IMR-90 (cell line): ENCODE measurements around the gene MAP7. TPM values are rescaled to one million over a fixed set of nuclear protein-coding genes. Genes with fewer than 3 reads are reported as not detected.

ENCODE experiments used
- ATAC-seq: fragments of 200-7000 bp; cut with Tn5 transposase; 2 replicates; pipeline ENCODE4 v1.9.1; 2020; ENCODE audit warnings: low read depth, mild to moderate bottlenecking, moderate library complexity
- BruUV-seq: library from RNA; stranded (reverse); fragments of 400-500 nt; replicated peaks from 2 replicates; lab custom pipeline; 2021; lab: Mats Ljungman, UMichigan
- CTCF ChIA-PET: fragments of 300-600 bp; formaldehyde crosslinking; extraction: SDS; loops from one replicate; lab custom pipeline; 2021; ENCODE audit warnings: antibody characterized with exemption; lab: Yijun Ruan, JAX
- POLR2A ChIA-PET: fragments of 300-600 bp; sonication (Branson Sonifier 250); formaldehyde crosslinking; loops from one replicate; lab custom pipeline; 2022; ENCODE audit warnings: antibody characterized with exemption; ENCODE audit not compliant: unreplicated experiment; lab: Charles Lee
- DNase-seq: peaks from one replicate; pipeline ENCODE4 v3.0.0; 2013
- H2AFZ ChIP-seq: replicated peaks from 2 replicates; pipeline ENCODE3; 2013; ENCODE audit warnings: low read length, mild to moderate bottlenecking; ENCODE audit not compliant: poor library complexity
- H2AK5ac ChIP-seq: 2 replicates; pipeline ENCODE4 v1.6.1; 2013; ENCODE audit warnings: low read depth, low read length, inconsistent platforms
- H2AK9ac ChIP-seq: replicated peaks from 2 replicates; pipeline ENCODE3; 2013; ENCODE audit warnings: mild to moderate bottlenecking, low read depth, low read length, moderate library complexity; ENCODE audit not compliant: poor library complexity
- H2BK120ac ChIP-seq: 2 replicates; pipeline ENCODE4 v1.6.1; 2013; ENCODE audit warnings: low read depth, low read length, inconsistent platforms
- H2BK15ac ChIP-seq: 3 replicates; pipeline ENCODE4 v1.6.1; 2013; ENCODE audit warnings: low read depth, low read length, inconsistent platforms
- H2BK20ac ChIP-seq: 2 replicates; pipeline ENCODE4 v1.6.1; 2013; ENCODE audit warnings: low read depth, mild to moderate bottlenecking, inconsistent platforms, low read length, moderate library complexity
- H2BK5ac ChIP-seq: 2 replicates; pipeline ENCODE4 v1.6.1; 2013; ENCODE audit warnings: mild to moderate bottlenecking, low read depth, low read length, inconsistent platforms; ENCODE audit not compliant: poor library complexity, severe bottlenecking
- H3K14ac ChIP-seq: replicated peaks from 2 replicates; pipeline ENCODE4 v1.6.1; 2013; ENCODE audit warnings: low read depth, low read length, inconsistent platforms
- H3K18ac ChIP-seq: 2 replicates; pipeline ENCODE4 v1.6.1; 2013; ENCODE audit warnings: low read depth, low read length, control low read depth
- H3K23ac ChIP-seq: 2 replicates; pipeline ENCODE4 v1.6.1; 2013; ENCODE audit warnings: low read depth, low read length, inconsistent platforms
- H3K27ac ChIP-seq: 2 replicates; pipeline ENCODE4 v1.5.1; 2013; ENCODE audit warnings: mild to moderate bottlenecking, control low read depth, low read length; ENCODE audit not compliant: insufficient read depth
- H3K27me3 ChIP-seq: 2 replicates; pipeline ENCODE4 v1.6.1; 2013; ENCODE audit warnings: low read length; ENCODE audit not compliant: control insufficient read depth, insufficient read depth
- H3K36me3 ChIP-seq: 2 replicates; pipeline ENCODE4 v1.6.1; 2013; ENCODE audit warnings: low read length, mixed read lengths; ENCODE audit not compliant: control insufficient read depth, insufficient read depth
- H3K4ac ChIP-seq: 2 replicates; pipeline ENCODE4 v1.6.1; 2013; ENCODE audit warnings: low read depth, low read length, inconsistent platforms
- H3K4me1 ChIP-seq: 2 replicates; pipeline ENCODE4 v1.6.1; 2013; ENCODE audit warnings: low read length, mixed read lengths; ENCODE audit not compliant: control insufficient read depth, insufficient read depth
- H3K4me2 ChIP-seq: 2 replicates; pipeline ENCODE4 v1.6.1; 2013; ENCODE audit warnings: low read depth, mild to moderate bottlenecking, control low read depth, low read length, moderate library complexity
- H3K4me3 ChIP-seq: 2 replicates; pipeline ENCODE4 v1.5.1; 2013; ENCODE audit warnings: low read depth, mild to moderate bottlenecking, control low read depth, low read length, moderate library complexity; ENCODE audit not compliant: insufficient read depth
- H3K56ac ChIP-seq: 2 replicates; pipeline ENCODE4 v1.6.1; 2013; ENCODE audit warnings: low read length, inconsistent platforms; ENCODE audit not compliant: insufficient read depth; ENCODE audit errors: extremely low read depth
- H3K79me1 ChIP-seq, 2 experiments: 2 replicates each; pipeline ENCODE4 v1.6.1; 2013; ENCODE audit warnings: low read length in 2 of 2, inconsistent platforms in 1 of 2, low read depth in 1 of 2
- H3K9ac ChIP-seq: 2 replicates; pipeline ENCODE4 v1.6.1; 2013; ENCODE audit warnings: low read depth, low read length, control low read depth
- H3K9me1 ChIP-seq: 2 replicates; pipeline ENCODE4 v1.6.1; 2013; ENCODE audit warnings: low read length, inconsistent platforms; ENCODE audit not compliant: insufficient read depth
- H3K9me3 ChIP-seq: 2 replicates; pipeline ENCODE4 v1.6.1; 2013; ENCODE audit warnings: low read length; ENCODE audit not compliant: control insufficient read depth, insufficient read depth
- H4K20me1 ChIP-seq: 2 replicates; pipeline ENCODE4 v1.6.1; 2013; ENCODE audit warnings: low read length, inconsistent platforms; ENCODE audit not compliant: insufficient read depth
- H4K5ac ChIP-seq: 2 replicates; pipeline ENCODE4 v1.6.1; 2013; ENCODE audit warnings: mild to moderate bottlenecking, low read depth, low read length, control low read depth
- H4K8ac ChIP-seq, 2 experiments: 2 replicates each; pipeline ENCODE4 v1.6.1; 2013; ENCODE audit warnings: low read depth in 2 of 2, low read length in 2 of 2, control low read depth in 1 of 2, inconsistent platforms in 1 of 2
- H4K91ac ChIP-seq: 2 replicates; pipeline ENCODE4 v1.6.1; 2013; ENCODE audit warnings: low read depth, low read length, inconsistent platforms; ENCODE audit not compliant: insufficient read depth
- RAD21 ChIP-seq: IDR thresholded peaks from 2 replicates; pipeline ENCODE4 v1.6.1; 2012; ENCODE audit warnings: low read length, improper control_type of control experiment
- WGBS, 2 experiments: methylation state at CpG; one replicate each; pipeline versions ENCODE4 v1.1.5 to v1.1.7; 2013; ENCODE audit warnings: missing lambda C conversion rate in 2 of 2; ENCODE audit not compliant: insufficient read length in 1 of 2; ENCODE audit errors: extremely low coverage in 2 of 2; 5-methylcytosine and 5-hydroxymethylcytosine counted together
- dilution Hi-C: fragments of 300-500 bp; cut with HindIII; formaldehyde crosslinking; loops from one replicate; pipeline ENCODE4 v1.14.3; 2018; ENCODE audit warnings: low sequenced_read_pairs; ENCODE audit not compliant: unreplicated experiment
- in situ Hi-C: fragments of 300-500 bp; cut with MboI; formaldehyde crosslinking; loops from 3 replicates; pipeline ENCODE4 v1.14.3; 2019; ENCODE audit warnings: low sequenced_read_pairs, inconsistent platforms, mixed read lengths
- intact Hi-C: fragments of 100-400 bp; cut with micrococcal nuclease; formaldehyde crosslinking; loops from 2 replicates; pipeline ENCODE4 v1.10.0; 2022
- polyA plus RNA-seq, 3 experiments: library from polyadenylated mRNA; depleted of rRNA; stranded (reverse); fragments of >200 nt; gene quantifications; 2 replicates each; pipeline ENCODE4 v1.2.3, GENCODE V29; 2012; ENCODE audit warnings: low replicate concordance in 1 of 3
- total RNA-seq: library from RNA; depleted of rRNA; stranded (reverse); fragments of >200 nt; gene quantifications from 2 replicates; pipeline ENCODE4 v1.2.3, GENCODE V29; 2012

Gene MAP7
- total and polyA plus RNA-seq, 2 of the 4 experiments (the other 2 are of a cell fraction), result 0.19 to 0.36 TPM

GRCh38 chr6:136524339-136524935, 25.8 kb downstream of the MAP7 start:
- Histone ChIP-seq H2AK5ac (no peak overlapping the region), H4K5ac (no peak overlapping the region), H3K4ac (no peak overlapping the region), H3K79me1 (no peaks in the 10 kb centered on the region), H3K18ac (no peak overlapping the region), H3K9ac (no peak overlapping the region), H2BK15ac (no peak overlapping the region), H4K20me1 (no peaks in the 10 kb centered on the region), H3K27ac (no peak overlapping the region), H3K9me3 (no peaks in the 10 kb centered on the region), H4K8ac (no peak overlapping the region), H2AFZ (no peak overlapping the region), H2AK9ac (no peak overlapping the region), H3K36me3 (no peaks in the 10 kb centered on the region), H3K23ac (no peak overlapping the region), H3K4me1 (no peaks in the 10 kb centered on the region; the same call in 1 of the 2 replicates), H3K56ac (no peak overlapping the region), H3K9me1 (no peaks in the 10 kb centered on the region), H4K91ac (no peak overlapping the region), H3K27me3 (peaks cover 12% of the 10 kb centered on the region), H3K4me2 (no peak overlapping the region), H2BK120ac (no peak overlapping the region), H3K14ac (no peak overlapping the region), H2BK20ac (no peak overlapping the region), H3K4me3 (no peak overlapping the region), H2BK5ac (no peak overlapping the region)
- in situ Hi-C loops (no loop called here), intact Hi-C loops (no loop called here), dilution Hi-C loops (no loop called here)
- DNase-seq (no peak), ATAC-seq (no peak)
- TF ChIP-seq RAD21, result no peak
- WGBS, 2 experiments, result no CpG with 5 or more reads among the region's 2 CpGs
- POLR2A ChIA-PET, result no interaction called here
- CTCF ChIA-PET, result interaction anchor here (1.4 kb wide), 1 partner anchor 268 kb away, joined by 6 read pairs; the partner anchor contains the start of gene MAP3K5
- BruUV-seq, result no TSS peak
